Activated naive CD4-positive, alpha-beta T cell treated with Interleukin-2 at 50 U/mL for 16 hours (primary cell): ENCODE data around the gene HMX1.

Experiments
- DNase-seq: peaks from one replicate; pipeline ENCODE4 v3.0.0-alpha.2; 2020

The HMX1 gene

DNA sequence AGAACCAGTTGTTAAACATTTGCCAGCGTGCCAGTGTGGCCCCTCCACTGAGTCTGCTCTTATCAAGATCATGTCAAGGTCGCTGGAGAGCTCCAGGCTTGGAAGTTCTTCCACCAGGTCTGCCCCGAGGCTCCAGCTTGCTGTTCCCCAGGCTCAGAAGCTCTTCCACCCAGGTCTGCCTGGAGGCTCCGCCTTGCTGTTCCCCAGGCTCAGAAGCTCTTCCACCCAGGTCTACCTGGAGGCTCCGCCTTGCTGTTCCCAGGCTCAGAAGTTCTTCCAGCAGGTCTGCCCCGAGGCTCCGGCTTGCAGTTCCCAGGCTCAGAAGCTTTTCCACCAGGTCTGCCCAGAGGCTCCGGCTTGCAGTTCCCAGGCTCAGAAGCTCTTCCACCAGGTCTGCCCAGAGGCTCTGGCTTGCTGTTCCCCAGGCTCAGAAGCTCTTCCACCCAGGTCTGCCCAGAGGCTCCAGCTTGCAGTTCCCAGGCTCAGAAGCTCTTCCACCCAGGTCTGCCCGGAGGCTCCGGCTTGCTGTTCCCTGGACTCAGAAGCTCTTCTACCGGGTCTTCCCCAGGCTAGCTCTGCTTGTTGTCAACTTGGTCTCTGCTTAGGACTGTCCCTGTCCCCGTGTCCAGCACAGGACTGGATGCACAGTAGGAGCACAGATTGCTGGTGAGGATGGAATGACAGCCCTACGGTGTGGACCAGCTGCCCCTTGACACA is 54.4 kb downstream of the HMX1 start:
- DNase-seq = no peak
